ENCODE measurements around the gene DNASE1L2.

The DNASE1L2 gene

GRCh38 chr16:2230376-2230775 lies 5.9 kb upstream of the DNASE1L2 start:
- DNase-seq (ENCODE audit: low read depth, low spot score): no peak
- no peak overlapping the region for H3K4me3 ChIP-seq (ENCODE audit: low read depth, low read length)
- no peak for TF ChIP-seq CTCF (IDR thresholded peaks at IDR 0.05; ENCODE audit: low read depth, low read length)
- in situ Hi-C loops (cut with HindIII; ENCODE audit: low sequenced_read_pairs): no loop called here

- TF ChIP-seq CTCF (IDR thresholded peaks at IDR 0.05; ENCODE audit: low read depth, low read length): no peak
- H3K4me3 ChIP-seq (ENCODE audit: low read depth, low read length): no peak overlapping the region
- DNase-seq (ENCODE audit: low read depth, low spot score): peak; percentile 29
- in situ Hi-C loops (cut with HindIII; ENCODE audit: low sequenced_read_pairs): no loop called here
These were observed 5.0 kb upstream of the DNASE1L2 start for GRCh38 chr16:2231016-2231931.

GRCh38 chr16:2232094-2232990 lies 3.9 kb upstream of the DNASE1L2 start:
- in situ Hi-C loops (cut with HindIII; ENCODE audit: low sequenced_read_pairs): no loop called here
- DNase-seq (ENCODE audit: low read depth, low spot score): no peak
- no peak for TF ChIP-seq CTCF (IDR thresholded peaks at IDR 0.05; ENCODE audit: low read depth, low read length)
- H3K4me3 ChIP-seq (ENCODE audit: low read depth, low read length): no peak overlapping the region

GRCh38 chr16:2233046-2233775 lies 3.0 kb upstream of the DNASE1L2 start:
- no peak for TF ChIP-seq CTCF (IDR thresholded peaks at IDR 0.05; ENCODE audit: low read depth, low read length)
- in situ Hi-C loops (cut with HindIII; ENCODE audit: low sequenced_read_pairs): no loop called here
- no peak overlapping the region for H3K4me3 ChIP-seq (ENCODE audit: low read depth, low read length)
- no peak for DNase-seq (ENCODE audit: low read depth, low spot score)

- TF ChIP-seq CTCF (IDR thresholded peaks at IDR 0.05; ENCODE audit: low read depth, low read length): no peak
- no peak for DNase-seq (ENCODE audit: low read depth, low spot score)
- in situ Hi-C loops (cut with HindIII; ENCODE audit: low sequenced_read_pairs): no loop called here
- H3K4me3 ChIP-seq (ENCODE audit: low read depth, low read length): no peak overlapping the region
These were observed 2.1 kb upstream of the DNASE1L2 start for GRCh38 chr16:2233872-2234812.
